SW480 (cell line): ENCODE data around the gene CCNB3.
A peak's percentile ranks its signal among the peaks of the same experiment; 100 is the strongest.
"Not testable (repeated sequence)": the region's sequence is repeated elsewhere in the genome, so short reads cannot be mapped to it uniquely, and the experiment has no call there.

Experiments used
- DNase-seq: peaks from one replicate; pipeline ENCODE4 v3.0.0-alpha.2; 2016; ENCODE audit warnings: low spot score

CCNB3 gene, protein sequence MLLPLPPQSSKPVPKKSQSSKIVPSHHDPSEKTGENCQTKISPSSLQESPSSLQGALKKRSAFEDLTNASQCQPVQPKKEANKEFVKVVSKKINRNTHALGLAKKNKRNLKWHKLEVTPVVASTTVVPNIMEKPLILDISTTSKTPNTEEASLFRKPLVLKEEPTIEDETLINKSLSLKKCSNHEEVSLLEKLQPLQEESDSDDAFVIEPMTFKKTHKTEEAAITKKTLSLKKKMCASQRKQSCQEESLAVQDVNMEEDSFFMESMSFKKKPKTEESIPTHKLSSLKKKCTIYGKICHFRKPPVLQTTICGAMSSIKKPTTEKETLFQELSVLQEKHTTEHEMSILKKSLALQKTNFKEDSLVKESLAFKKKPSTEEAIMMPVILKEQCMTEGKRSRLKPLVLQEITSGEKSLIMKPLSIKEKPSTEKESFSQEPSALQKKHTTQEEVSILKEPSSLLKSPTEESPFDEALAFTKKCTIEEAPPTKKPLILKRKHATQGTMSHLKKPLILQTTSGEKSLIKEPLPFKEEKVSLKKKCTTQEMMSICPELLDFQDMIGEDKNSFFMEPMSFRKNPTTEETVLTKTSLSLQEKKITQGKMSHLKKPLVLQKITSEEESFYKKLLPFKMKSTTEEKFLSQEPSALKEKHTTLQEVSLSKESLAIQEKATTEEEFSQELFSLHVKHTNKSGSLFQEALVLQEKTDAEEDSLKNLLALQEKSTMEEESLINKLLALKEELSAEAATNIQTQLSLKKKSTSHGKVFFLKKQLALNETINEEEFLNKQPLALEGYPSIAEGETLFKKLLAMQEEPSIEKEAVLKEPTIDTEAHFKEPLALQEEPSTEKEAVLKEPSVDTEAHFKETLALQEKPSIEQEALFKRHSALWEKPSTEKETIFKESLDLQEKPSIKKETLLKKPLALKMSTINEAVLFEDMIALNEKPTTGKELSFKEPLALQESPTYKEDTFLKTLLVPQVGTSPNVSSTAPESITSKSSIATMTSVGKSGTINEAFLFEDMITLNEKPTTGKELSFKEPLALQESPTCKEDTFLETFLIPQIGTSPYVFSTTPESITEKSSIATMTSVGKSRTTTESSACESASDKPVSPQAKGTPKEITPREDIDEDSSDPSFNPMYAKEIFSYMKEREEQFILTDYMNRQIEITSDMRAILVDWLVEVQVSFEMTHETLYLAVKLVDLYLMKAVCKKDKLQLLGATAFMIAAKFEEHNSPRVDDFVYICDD (N-terminal part only)

DNA sequence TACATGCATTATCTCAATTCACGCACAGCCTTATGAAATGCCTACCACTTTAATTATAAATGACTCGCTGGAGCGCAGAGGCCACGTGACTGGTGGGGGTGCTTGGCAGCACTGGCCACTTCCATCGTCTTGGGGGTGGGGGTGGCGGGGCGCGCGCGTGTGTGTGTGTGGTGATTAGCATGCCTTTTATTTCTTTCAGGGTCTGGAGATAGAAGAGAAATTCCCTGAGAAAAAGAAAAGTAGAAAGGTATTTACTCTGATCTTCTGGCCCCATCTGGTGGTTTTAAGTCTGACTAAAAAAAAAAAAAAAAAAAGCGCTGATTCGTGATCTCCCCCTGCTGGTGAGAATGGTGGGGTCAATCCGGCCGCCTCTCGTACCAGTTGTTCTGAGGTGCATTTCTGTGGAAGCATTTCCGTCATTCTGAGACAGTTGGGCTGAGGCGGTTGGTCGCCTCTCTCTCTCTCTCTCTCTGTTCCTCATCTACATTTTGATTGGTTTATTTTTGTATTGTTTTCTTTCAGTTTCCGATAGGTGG, at the start of gene CCNB3:
Gene CCNB3 (plus strand): TSS at position 402 of the 536 bp plus-strand sequence. CDS start 80,399 bp downstream, outside the sequence.
- DNase-seq = peak; percentile 79

- DNase-seq = no peak
Measured at GRCh38 chrX:50157545-50158135, 46.9 kb upstream of the CCNB3 start.

DNA sequence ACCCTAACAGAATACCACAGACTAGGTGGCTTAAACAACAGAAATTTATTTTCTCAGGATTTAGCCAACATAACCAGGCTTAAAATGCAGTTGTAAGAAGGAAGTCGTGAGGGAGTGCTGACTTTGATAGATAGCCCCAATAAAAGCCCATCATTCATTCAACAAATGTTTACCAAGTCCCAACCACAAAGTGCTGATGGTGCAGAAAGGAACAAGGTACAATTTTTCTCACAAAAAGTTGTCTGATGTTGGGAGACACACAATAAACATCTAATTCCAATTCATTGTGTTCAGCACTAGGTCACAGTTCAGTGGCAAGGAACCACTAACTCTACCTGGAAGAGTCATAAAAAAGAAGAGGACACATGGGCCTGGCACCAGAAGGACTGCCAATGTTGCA, 46.0 kb upstream of the CCNB3 start:
- no peak for DNase-seq

DNA sequence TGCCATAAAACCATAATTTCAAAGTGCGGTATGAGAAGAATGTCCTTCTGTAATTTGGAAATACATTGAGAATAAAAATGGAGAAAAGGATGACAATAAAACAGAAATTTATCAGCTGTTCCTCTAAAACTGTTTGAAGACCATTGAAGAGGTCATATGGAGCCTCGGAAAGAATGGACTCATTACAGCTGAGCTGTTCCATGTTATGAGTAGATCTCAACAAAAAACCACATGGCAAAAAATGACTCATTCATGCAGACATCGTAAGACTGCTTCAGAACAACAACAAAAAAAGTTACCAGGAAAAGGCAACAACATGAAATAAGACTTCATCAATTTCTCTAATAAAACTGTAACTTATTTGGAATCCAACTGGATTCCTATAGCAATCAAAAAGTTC, 43.4 kb upstream of the CCNB3 start:
- no peak for DNase-seq

GRCh38 chrX:50165727-50166126, 38.8 kb upstream of the CCNB3 start:
- no peak for DNase-seq

GRCh38 chrX:50167366-50167765, 37.2 kb upstream of the CCNB3 start:
- DNase-seq = no peak

DNA sequence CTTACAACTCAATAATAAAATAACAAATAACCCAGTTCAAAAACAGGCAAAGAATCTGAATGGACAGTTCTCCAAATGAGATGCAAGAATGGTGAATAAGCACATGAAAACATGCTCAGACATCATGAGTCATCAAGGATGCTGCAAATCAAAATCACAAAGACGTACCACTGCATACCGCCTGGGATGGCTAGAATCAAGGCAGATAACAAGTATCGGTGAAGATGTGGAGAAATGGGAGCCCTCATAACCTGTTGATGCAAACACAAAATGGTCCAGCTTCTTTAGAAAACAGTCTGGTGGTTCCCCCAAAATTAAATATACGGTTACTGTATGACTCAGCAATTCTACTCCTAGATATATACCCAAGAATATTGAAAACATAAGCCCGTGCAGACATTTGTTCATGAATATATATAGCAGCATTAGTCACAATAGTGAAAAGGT, 36.3 kb upstream of the CCNB3 start:
- no peak for DNase-seq

GRCh38 chrX:50169717-50170116, 34.8 kb upstream of the CCNB3 start:
- no peak for DNase-seq

- no peak for DNase-seq
Measured at GRCh38 chrX:50180073-50180940, 24.3 kb upstream of the CCNB3 start.

GRCh38 chrX:50183891-50184290, 20.7 kb upstream of the CCNB3 start:
- DNase-seq = no peak

- no peak for DNase-seq
Measured at GRCh38 chrX:50188859-50189600, 15.5 kb upstream of the CCNB3 start.

GRCh38 chrX:50198348-50198747, 6.2 kb upstream of the CCNB3 start:
- DNase-seq = no peak

GRCh38 chrX:50200907-50201306, 3.7 kb upstream of the CCNB3 start, which contains the start of gene AKAP4:
Gene AKAP4, minus strand, starts transcription at chrX:50201007. Its CDS starts 118 bp downstream, at chrX:50200889.
- no peak for DNase-seq

GRCh38 chrX:50202539-50202938, 2.0 kb upstream of the CCNB3 start:
- peak; percentile 10 for DNase-seq

DNA sequence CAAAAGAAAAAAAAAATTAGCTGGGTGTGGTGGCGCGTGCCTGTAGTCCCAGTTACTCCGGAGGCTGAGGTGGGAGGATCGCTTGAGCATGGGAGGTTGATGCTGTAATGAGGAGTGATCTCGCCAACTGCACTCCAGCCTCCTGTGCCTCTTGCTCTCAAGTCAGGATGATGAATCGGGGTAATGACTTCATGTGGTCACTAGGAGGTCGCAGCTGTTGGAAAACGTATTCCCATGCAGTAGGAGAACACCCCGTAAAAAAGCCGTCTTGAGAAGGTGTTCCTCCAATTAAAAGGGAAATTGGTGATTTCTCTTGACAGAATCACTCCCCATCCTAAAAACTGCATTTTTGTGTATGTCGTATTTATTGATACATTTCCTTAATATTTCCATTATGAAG, 2.2 kb downstream of the CCNB3 start:
- no peak for DNase-seq

GRCh38 chrX:50211510-50211909, 6.9 kb downstream of the CCNB3 start:
- peak; percentile 12 for DNase-seq

DNA sequence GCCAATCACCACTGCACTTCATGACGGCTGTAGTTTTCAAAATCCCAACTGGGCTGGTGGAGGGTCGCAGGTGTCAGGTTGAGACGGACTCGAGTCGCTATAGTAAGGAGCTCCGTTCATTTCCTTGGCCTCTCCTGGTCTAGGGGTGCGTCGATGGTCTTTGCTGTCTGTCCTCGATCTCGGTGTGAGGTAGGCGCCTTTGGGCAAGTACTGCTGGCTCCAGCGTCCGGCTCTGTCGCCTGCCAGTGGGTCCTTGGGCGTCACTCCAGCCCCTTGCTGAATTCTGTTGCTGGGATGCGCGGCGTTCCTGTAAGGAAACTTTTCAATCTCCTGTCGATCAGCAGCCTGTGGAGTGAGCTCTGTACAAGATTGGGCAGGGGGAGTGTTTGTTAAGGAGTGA, 76.7 kb downstream of the CCNB3 start:
- DNase-seq = no peak

DNA sequence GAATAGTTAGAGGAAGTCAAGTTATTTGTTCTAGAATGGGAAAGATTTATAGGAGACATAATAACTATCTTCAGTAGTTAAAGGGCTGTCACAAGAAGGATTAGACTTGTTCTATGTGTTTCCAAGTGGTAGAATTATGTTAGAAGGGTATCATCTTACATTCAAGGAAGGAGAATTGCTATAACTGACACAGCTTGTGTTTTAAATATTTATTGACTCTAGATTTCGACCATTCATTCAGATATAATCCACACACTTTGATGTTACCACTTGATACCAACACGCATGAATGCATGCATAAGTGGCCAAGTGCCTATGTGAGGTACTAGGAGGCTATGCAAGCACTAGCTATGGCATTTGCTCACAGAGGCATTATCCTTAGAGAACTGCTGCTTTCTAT, 122.7 kb downstream of the CCNB3 start:
- no peak for DNase-seq

- not testable (repeated sequence) for DNase-seq
Measured at GRCh38 chrX:50332668-50333067, 128.1 kb downstream of the CCNB3 start.

- no peak for DNase-seq
Measured at GRCh38 chrX:50333308-50333707, 128.7 kb downstream of the CCNB3 start.
